Epidermal melanocyte (primary cell): ENCODE results near the gene MTCH2.
"Not testable (repeated sequence)": the region's sequence is repeated elsewhere in the genome, so short reads cannot be mapped to it uniquely, and the experiment has no call there.

Experiments used
- DNase-seq: peaks from one replicate; pipeline ENCODE4 v3.0.0; 2011; ENCODE audit warnings: low spot score; ENCODE audit not compliant: insufficient read length

The MTCH2 gene

GRCh38 chr11:47642099-47642855 is at the start of gene MTCH2:
MTCH2 (minus strand) TSS chr11:47642559; CDS start chr11:47642465, 94 bp downstream.
- peak; percentile 95 for DNase-seq

- no peak for DNase-seq
Observed at GRCh38 chr11:47691979-47692378, 49.6 kb upstream of the MTCH2 start.

GRCh38 chr11:47689480-47689879 is 47.1 kb upstream of the MTCH2 start:
- DNase-seq: no peak

- DNase-seq: no peak
Observed at GRCh38 chr11:47688991-47689390, 46.6 kb upstream of the MTCH2 start.

GRCh38 chr11:47688111-47688510 is 45.8 kb upstream of the MTCH2 start:
- DNase-seq: no peak

- not testable (repeated sequence) for DNase-seq
Observed at GRCh38 chr11:47686704-47687103, 44.3 kb upstream of the MTCH2 start.

GRCh38 chr11:47686151-47686550 is 43.8 kb upstream of the MTCH2 start:
- no peak for DNase-seq

- no peak for DNase-seq
Observed at GRCh38 chr11:47675851-47676250, 33.5 kb upstream of the MTCH2 start.

- no peak for DNase-seq
Observed at GRCh38 chr11:47672283-47672730, 29.9 kb upstream of the MTCH2 start.

- DNase-seq: no peak
Observed at GRCh38 chr11:47669856-47670255, 27.5 kb upstream of the MTCH2 start.

- DNase-seq: no peak
Observed at GRCh38 chr11:47668665-47669064, 26.3 kb upstream of the MTCH2 start.

GRCh38 chr11:47667555-47667954 is 25.2 kb upstream of the MTCH2 start:
- no peak for DNase-seq

- no peak for DNase-seq
Observed at GRCh38 chr11:47667135-47667534, 24.8 kb upstream of the MTCH2 start.

- DNase-seq: not testable (repeated sequence)
Observed at GRCh38 chr11:47664936-47665335, 22.6 kb upstream of the MTCH2 start.

- DNase-seq: no peak
Observed at GRCh38 chr11:47661245-47661644, 18.9 kb upstream of the MTCH2 start.

- DNase-seq: no peak
Observed at GRCh38 chr11:47659276-47659675, 16.9 kb upstream of the MTCH2 start.

GRCh38 chr11:47656260-47656885 is 14.0 kb upstream of the MTCH2 start:
- DNase-seq: no peak

- DNase-seq: no peak
Observed at GRCh38 chr11:47651818-47652469, 9.6 kb upstream of the MTCH2 start.

- DNase-seq: no peak
Observed at GRCh38 chr11:47649276-47649675, 6.9 kb upstream of the MTCH2 start.

GRCh38 chr11:47646019-47646418 is 3.7 kb upstream of the MTCH2 start:
- DNase-seq: no peak

GRCh38 chr11:47645500-47645899 is 3.1 kb upstream of the MTCH2 start:
- DNase-seq: no peak

- no peak for DNase-seq
Observed at GRCh38 chr11:47641600-47642098, 710 bp downstream of the MTCH2 start.
